GM18909 (cell line): ENCODE measurements around the gene AKR1B1.
A peak's percentile ranks its signal among the peaks of the same experiment; 100 is the strongest.

Source experiments
- ATAC-seq: cut with Tn5 transposase; IDR thresholded peaks from one replicate; pipeline ENCODE4 v1.9.1; 2021; ENCODE audit warnings: mild to moderate bottlenecking; ENCODE audit not compliant: unreplicated experiment, poor library complexity

AKR1B1 gene

DNA sequence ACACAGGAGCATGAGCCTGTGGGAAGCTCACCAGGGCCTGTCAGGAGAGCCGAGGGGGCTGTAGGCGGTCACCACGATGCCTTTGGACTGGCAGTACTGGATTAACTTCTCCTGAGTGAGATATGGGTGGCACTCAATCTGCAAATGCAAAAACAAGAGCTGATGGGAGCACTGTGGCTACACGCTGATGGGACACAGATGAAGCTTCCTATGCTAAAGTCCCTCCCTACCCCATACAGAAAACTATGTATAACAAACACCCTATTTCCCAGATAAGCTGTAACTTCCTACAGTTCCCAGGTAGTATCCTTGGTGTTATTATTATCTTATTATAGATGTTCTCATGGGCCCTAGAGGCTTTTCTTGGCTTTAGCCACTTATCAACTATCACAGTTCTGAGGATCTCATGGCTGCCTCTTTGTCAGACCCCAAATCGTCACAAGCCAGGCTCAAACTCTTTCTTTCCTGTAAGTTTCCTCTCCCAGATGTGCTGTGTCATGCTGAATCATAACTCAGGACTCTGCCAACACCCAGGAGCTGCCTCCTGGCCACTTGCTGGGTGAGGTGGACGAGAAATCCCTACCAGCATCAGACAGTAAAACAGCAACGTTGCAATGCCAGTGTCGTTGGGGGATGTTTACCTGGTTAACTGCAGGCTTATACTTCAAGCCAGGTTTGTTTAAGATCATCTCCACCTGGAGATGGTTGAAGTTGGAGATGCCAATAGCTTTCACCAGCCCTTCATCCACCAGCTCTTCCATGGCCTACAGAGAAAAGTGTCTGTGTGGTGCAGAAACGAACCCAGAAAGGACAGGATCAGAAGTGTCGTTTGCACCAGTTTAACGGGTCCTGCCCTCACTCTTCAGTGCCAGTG, 10.3 kb downstream of the AKR1B1 start:
- ATAC-seq: no peak

DNA sequence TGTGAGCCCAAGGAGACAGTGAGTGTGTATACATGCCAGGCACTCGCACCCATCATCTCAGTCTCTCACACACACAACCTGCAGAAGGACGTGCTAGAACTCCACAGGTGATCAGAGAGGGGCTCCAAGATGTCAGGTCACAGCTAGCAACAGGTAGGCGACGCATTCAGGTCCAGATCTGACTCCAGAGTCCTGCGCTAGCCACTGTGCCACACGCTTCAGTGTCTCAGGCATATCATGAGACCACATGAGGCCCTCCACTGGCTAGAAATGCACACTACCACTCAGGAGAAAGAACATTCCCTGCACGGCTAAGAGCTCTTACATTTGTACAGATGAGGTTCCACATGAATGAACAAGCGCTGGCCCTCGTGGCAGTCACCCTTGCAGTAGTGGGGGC, 11.5 kb downstream of the AKR1B1 start:
- ATAC-seq: no peak

DNA sequence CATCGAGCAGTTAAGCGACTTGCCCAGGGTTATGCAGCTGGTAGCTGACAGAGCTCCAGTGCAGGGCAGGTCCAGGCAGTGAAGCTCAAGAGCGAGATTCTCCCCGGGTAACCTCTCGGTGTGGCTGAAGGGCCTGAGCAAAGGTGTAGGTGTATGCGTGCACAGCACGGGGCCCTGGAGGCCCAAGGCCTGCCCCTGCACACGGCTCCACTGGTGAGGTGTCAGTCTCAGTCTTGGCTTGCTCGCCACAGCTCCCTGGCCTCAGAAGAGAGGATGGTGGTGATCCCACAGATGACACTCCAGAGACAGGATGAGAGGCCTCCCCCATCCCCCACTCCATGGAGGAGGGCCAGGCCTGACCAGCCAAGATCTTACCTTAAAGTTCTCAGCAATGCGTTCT, 12.0 kb downstream of the AKR1B1 start:
- no peak for ATAC-seq

DNA sequence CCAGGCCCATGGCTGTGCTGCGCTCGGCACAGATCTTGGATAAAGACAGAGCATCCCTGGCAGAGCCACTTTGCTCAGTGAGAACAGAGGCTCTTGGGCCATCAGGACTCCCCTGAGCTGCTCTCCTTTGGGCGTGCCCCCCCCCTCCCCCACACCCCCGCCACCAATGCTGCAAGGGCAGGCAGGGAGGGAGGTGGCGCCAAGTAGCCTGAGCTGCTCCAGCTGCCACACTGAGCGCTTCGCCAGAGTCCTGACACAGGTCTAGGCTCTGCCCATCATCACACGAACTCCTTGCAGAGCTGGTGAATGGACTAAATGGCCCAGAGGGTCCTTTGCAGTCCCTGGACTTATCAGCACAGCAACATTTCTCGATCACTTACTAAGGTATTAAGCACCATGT, 12.5 kb downstream of the AKR1B1 start:
- ATAC-seq: no peak

DNA sequence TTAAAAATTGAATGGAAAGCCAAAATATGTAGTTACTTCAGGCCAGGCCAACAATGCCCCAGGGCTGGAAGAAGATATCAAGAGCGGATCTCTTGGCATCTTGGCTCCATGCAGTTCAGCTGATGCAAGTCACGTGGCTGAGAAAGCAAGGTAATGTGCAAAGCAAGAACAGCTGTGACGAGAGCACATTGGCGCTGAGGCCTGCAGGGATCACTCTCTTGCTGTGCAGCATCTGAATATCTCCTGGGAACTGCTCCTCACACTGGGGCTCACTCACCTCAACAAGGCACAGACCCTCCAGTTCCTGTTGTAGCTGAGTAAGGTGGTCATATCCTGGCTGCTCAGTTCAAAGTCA, 14.0 kb downstream of the AKR1B1 start:
- ATAC-seq: no peak

DNA sequence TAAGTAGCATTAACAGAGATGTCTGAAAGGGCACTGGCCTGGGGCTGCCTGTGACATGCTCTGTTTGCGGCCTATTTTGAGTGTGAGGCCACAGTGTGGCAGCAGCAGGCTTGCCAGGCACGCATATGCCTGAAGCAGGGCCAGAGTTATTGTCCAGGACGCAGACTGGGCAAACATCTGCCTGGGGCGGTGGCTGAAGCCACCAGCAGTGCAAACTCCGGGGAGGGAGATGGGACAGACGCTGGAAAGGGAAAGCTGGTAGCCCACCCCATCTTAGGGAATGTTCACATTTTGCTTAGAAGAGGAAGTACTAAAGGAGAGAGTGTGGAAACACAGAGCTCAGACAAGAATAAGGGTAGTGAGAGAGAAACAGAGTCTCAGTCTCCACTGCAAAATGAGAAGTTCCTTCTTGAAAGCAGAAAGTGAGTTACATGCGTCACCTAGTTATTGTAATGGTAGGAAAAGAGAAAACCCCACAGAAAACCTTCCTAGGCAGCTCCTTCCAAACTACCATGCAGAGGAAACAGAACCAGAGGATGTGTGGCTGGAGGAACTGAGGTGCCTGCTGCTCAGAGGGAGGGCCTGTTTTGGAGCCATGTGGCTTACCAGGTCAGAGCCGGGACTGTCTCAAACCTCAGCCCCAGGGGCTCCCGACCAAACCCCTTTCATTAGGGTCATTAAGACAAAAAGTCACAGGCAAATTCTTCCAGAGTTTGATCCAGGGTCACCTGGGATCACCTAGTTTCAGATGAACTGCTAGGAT, 14.5 kb downstream of the AKR1B1 start:
- ATAC-seq: no peak

DNA sequence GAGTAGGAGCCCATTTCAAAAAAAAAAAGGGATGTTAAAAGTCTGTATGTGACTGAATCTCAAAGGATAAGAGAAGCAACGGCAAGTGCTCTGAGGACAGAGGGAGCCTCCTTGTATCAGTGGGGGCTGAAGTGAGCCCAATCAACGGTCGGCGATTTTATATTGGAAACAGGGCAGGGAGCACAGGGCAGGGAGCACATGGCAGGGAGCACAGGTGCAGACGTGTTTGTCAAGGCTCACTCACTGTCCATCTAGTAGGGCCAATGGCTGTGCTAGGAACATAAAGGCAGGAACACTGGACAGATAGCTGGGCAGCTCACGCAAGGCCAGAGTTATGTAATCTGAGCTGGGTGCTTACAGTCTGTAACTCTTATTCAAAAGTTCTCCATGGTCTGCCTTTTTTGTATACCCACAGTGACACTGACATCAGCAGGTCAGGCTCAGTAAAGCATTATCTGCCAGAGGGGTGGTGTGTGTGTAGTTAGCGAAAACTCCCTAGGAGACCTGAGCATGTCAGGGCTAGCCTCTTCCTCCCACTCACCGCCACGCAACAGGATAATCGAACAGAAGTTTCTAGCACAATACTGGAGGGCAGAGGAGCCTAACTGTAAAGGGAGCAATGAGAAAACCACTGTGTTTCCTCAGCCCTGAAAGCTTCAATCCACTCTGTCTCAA, 15.4 kb downstream of the AKR1B1 start:
- ATAC-seq: no peak

DNA sequence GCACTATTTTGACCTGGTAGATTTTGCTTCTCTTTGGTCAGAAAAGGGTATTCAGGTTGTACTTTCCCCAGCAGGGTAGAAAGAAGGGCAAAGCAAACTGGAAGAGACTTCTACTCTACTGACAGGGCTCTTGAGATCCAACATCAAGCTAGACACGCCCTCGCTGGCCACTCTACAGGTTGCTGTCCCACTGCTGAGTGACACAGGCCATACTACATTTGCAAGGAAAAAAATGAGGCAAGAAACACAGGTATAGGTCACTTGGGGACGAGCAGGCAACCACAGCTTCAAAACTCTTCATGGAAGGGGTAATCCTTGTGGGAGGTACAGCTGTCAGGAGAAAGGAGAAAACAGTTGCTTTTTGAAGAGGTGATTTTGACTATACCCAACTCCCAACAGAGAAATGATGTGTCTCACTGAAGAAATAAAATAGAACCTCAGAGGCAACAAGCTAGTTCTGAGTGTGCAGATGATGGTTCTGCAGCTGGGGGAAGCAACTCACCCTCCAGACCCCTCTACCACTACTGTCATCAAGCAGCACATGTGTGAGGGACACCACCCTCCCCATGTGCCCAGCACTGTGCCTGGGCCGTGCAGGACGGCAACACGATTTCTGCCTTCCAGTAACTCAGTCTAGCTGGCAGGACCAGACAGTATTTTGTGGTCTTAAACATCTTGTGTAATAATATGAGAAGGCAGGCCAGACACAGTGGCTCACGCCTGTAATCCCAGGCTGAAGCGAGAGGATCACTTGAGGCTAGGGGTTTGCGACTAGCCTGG, 16.3 kb downstream of the AKR1B1 start:
- ATAC-seq: no peak

DNA sequence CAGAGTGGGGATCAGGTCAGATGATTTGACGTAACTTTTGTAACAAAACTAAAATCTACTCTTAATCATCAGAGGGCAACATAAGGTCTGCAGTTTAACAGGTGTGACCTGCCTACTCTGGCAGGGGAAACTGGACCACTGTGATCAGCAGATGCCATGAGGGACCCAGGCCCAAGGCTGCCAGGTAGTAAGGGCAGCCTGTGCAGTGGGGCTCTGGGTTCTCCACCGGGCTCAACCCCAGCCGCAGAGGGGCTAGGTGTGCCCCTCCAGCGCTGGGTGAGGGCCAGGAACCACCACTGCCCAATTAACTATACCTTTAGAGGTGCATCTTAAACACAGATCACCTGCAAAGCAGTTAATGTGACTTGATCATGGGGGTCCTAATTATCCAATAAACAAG, 17.6 kb downstream of the AKR1B1 start:
- no peak for ATAC-seq

DNA sequence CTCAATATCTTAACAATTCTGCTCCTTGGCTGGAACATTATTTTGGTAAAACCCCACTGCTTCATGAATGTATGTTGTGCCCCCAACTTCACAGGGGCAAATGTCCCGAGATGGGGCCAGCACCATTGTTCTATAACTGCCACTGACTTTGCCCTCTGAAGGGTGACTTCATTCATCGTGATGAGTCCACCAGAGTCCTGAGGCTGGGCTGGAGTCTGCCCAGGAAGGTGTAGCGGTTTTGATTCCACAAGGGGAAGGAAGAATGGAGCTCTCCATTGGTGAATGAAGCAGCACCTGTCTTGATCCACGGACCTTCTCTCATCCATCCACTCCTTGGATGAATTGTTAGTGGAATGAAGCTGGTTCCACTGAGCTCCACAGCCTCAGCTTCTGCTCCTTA, 18.4 kb downstream of the AKR1B1 start:
- ATAC-seq: no peak

DNA sequence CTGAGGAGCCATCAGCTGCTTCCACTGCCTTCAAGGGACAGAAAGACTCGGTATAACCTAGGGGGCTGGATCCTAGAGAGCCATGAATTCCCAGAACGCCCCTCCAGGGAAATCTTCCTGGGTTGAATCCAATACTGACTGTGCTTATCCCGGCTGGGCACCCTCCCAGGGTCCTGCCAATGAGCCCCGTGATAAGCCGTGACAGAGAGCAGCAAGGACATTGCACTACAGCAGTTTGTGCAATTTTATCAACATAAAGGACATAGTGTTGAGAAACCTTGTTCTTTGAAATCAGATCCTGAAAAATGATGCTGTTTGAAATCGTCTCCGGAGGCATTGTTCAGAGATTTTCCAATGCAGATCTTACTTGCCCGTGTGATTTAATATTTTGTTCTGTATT, 18.8 kb downstream of the AKR1B1 start:
- no peak for ATAC-seq

DNA sequence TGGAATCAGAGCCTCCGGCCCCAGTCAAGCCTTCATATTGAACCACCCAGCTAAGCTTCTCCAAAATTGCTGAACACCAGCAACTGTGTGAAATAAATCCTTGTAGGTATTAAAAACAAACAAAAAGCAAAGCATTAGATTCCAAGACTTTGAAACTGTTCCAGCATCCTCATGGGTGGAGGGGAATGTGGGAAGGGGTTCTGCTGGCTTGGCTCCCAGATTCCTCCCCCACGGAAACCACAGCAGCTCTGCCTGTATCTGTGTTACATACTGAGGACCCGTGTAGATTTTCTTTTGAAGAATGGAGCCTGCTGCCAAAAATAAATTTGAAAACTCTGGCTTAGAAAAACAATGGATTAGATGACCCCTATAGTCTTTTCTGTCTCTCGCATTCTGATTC, 20.0 kb downstream of the AKR1B1 start:
- ATAC-seq: no peak

DNA sequence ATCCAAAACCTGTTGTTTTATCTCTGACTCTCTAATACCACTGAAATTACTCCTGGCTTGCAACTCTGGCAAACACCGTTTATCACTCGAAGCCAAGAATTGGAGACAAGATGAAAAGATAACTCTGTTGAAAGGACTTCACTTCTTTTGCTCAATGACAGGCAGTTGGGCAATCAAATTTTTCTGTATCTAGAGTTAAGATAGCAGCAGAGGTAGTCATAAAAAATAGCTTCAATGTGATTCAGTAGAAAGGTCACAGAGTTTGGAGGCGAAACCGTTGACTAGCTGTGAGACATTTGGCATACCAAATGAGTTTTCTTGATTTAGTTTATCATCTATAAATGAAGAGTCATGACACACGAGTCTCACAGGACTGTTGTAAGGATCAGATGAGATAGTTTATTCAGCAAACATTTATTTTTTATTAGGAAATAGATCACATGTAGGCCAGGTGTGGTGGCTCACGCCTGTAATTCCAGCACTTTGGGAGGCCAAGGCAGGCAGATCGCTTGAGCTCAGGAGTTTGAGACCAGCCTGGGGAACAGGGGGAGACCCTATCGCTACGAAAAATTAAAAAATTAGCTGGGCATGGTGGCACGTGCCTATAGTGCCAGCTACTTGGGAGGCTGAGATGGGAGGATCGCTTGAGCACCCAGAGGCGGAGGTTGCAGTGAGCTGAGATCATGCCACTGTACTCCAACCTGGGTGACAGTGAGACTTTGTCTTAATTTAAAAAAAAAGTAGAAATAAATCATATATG, 23.6 kb downstream of the AKR1B1 start:
- ATAC-seq: no peak

DNA sequence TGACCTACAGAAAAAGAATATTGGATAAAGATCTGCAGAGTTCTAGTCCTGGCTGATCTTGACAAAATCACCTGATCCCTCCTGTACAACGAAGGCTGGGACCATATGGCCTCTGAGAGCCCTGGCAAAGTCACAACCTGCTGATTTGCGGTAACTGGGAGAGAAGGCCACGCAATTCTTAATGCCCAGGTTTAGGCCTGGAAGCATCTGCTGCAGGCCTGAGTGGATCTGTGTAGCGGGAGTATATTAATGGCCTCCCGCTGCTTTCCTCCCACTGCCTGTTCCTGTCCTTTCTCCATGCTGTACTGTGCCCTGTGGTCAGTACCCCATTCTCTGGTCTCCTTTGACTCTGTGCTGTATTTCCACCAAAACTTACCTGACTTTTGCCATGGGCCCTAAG, 24.2 kb downstream of the AKR1B1 start:
- ATAC-seq: no peak

DNA sequence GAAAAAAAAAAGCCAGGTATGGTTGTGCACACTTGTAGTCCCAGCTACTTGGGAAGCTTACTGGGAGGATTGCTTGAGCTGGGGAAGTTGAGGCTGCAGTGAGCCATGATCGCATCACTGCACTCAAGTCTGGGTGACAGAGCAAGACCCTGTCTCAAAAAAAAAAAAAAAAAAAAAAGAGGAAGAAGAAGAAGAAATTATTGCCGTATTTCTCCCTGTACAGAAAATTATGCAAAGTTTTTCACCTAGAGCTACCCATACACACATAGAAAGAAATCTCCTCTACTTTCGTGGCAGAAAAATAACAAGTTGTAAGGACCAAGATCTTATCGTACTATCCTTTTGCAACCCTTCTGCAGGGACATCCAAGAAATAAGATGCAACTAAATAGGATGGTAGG, 25.5 kb downstream of the AKR1B1 start:
- ATAC-seq: no peak

DNA sequence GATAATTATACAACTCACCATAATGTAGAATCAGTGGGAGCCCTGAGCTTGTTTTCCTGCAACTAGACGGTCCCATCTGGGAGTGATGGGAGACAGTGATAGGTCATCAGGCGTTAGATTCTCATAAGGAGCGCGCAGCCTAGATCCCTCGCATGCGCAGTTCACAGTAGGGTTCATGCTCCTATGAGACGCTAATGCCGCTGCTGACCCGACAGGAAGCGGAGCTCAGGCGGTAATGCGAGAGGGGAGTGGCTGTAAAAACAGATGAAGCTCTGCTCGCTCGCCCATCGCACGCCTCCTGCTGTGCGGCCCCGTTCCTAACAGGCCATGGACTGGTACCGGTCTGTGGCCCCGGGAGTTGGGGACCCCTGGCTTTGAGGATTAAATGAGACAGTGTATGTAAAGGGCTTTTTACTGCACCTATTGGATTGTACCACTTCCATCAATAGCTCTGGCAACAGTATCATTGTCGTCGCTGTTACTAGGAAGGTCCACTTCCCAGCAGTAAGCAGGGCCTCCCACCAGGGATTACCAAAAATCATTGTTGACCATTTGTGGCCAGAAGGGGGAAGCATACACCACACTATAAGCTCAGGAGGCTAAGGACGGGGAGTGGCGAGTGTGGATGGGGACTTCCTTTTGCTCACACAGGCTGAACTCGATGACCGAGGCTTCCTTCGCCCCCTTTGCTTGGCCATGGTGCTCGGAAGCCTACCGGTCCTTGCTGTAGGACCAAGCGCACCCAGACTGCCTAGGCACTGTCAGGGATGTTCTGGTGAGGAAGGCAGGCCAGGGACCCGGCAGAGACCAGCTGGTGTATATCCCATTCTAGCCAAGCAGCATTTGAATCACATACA, 26.4 kb downstream of the AKR1B1 start:
- peak; percentile 95 for ATAC-seq

DNA sequence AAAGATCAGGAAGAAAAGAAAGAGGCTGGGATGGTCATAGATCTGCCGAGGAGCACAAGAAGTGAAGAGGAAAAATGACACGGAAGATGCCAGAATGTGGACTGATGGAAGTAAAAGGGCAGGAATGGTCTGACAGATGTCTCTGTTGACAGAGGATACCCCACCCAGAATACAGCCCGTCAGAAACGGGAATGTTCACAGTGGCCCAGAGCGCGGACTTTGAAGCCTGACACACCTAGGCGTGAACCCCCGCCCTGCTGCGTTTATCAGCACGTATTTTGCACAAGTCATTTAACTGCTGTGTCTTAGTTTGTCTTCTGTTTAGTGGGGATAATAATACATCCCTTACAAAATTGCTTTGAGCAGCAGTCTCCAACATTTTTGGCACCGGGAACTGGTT, 27.1 kb downstream of the AKR1B1 start:
- ATAC-seq: no peak

DNA sequence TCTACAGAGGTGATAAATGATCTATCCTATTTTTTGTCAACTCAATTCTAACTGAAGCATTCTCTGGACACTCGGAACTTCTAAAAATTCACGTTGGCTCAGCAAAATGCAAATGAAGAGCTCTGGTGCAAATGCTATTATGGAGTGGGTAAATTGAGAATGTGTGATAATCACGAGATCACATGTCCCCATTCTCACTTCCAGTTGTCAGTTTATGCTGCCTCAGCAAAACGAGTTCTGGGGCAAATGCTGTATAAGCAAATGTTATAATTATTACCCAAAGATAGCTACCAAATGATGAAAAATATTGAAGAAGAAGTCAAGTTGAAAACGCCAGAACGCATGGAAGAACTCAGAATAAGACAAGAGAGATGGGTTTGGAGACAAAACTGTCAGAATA, 29.4 kb downstream of the AKR1B1 start:
- no peak for ATAC-seq

DNA sequence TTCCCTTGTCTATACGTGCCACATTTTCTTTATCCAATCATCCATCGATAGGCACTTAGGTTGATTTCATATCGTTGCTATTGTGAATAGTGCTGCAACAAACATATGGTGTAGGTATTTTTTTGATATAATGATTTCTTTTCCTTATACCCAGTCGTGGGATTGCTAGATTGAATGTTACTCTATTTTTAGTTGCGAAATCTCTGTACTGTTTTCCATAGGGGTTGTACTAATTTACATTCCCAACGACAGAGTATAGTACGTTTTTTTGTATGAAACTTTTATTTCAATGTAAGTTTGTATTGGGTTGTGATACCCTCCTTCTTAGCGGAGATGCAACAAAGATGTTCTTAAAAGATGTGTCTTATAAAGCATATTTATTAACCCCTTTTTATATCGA, 30.0 kb downstream of the AKR1B1 start:
- ATAC-seq: no peak
